ENCODE measurements around the gene OVAAL.

DNA sequence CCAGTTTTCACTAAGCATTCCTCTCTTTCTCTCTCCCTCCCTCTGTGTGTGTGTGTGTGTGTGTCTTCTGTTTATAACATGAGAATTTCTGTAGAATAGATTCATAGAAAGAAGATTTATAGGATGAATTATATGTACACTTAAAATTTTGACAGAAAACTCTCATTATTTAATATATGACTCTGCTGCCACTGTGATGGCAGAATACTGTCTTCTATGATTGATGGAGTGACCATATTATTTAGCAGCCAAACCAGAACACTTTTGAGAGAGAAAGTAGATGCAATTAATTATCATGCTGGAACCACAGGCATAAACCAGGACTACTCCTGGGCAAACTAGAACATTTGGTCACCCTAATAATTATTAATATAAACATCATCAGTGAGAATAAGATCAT, 38.8 kb downstream of the OVAAL start:
- no peak for TF ChIP-seq NRF1 (IDR thresholded peaks at IDR 0.05; ENCODE audit: low read depth, low read length)
- TF ChIP-seq JUND (IDR thresholded peaks at IDR 0.05; ENCODE audit: low read length), result no peak
- TF ChIP-seq POLR2A (IDR thresholded peaks at IDR 0.05; ENCODE audit: control extremely low read depth in 1 of 2, low read depth in 2 of 2, low read length in 2 of 2), result no peak
- no peak for TF ChIP-seq EP300 (IDR thresholded peaks at IDR 0.05; ENCODE audit: borderline replicate concordance in 1 of 2, low read depth in 2 of 2, low read length in 2 of 2)
- TF ChIP-seq, protein P1, sequence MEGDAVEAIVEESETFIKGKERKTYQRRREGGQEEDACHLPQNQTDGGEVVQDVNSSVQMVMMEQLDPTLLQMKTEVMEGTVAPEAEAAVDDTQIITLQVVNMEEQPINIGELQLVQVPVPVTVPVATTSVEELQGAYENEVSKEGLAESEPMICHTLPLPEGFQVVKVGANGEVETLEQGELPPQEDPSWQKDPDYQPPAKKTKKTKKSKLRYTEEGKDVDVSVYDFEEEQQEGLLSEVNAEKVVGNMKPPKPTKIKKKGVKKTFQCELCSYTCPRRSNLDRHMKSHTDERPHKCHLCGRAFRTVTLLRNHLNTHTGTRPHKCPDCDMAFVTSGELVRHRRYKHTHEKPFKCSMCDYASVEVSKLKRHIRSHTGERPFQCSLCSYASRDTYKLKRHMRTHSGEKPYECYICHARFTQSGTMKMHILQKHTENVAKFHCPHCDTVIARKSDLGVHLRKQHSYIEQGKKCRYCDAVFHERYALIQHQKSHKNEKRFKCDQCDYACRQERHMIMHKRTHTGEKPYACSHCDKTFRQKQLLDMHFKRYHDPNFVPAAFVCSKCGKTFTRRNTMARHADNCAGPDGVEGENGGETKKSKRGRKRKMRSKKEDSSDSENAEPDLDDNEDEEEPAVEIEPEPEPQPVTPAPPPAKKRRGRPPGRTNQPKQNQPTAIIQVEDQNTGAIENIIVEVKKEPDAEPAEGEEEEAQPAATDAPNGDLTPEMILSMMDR (IDR thresholded peaks at IDR 0.05; ENCODE audit: control extremely low read depth in 1 of 3, insufficient read depth in 1 of 3, low read depth in 1 of 3, low read length in 3 of 3), result no peak
- no peak for TF ChIP-seq HDAC2 (IDR thresholded peaks at IDR 0.05; ENCODE audit: borderline replicate concordance in 1 of 2, low read depth in 2 of 2, low read length in 2 of 2)
- TF ChIP-seq ZNF274 (IDR thresholded peaks at IDR 0.05; ENCODE audit: borderline replicate concordance, extremely low read depth, low read length), result no peak
- no peak for TF ChIP-seq POU5F1 (IDR thresholded peaks at IDR 0.05; ENCODE audit: low read depth, low read length)
- no peak for TF ChIP-seq SIRT6 (IDR thresholded peaks at IDR 0.05; ENCODE audit: low read length)
- TF ChIP-seq EZH2 (IDR thresholded peaks at IDR 0.05; ENCODE audit: low read depth, low read length, severe bottlenecking), result no peak
- no peak for TF ChIP-seq MAFK (IDR thresholded peaks at IDR 0.05; ENCODE audit: low read depth, low read length)
- no peak for TF ChIP-seq POLR2AphosphoS5 (IDR thresholded peaks at IDR 0.05; ENCODE audit: low read depth, low read length)
- TF ChIP-seq SP4 (IDR thresholded peaks at IDR 0.05; ENCODE audit: low read length), result no peak
